Measurements from ENCODE around the gene PPFIA4. TPM values are rescaled to one million over a fixed set of nuclear protein-coding genes. Genes with fewer than 3 reads are reported as not detected.

PPFIA4 gene
- total RNA-seq, 1 donor from 2014 or later, result 0.13 TPM

DNA sequence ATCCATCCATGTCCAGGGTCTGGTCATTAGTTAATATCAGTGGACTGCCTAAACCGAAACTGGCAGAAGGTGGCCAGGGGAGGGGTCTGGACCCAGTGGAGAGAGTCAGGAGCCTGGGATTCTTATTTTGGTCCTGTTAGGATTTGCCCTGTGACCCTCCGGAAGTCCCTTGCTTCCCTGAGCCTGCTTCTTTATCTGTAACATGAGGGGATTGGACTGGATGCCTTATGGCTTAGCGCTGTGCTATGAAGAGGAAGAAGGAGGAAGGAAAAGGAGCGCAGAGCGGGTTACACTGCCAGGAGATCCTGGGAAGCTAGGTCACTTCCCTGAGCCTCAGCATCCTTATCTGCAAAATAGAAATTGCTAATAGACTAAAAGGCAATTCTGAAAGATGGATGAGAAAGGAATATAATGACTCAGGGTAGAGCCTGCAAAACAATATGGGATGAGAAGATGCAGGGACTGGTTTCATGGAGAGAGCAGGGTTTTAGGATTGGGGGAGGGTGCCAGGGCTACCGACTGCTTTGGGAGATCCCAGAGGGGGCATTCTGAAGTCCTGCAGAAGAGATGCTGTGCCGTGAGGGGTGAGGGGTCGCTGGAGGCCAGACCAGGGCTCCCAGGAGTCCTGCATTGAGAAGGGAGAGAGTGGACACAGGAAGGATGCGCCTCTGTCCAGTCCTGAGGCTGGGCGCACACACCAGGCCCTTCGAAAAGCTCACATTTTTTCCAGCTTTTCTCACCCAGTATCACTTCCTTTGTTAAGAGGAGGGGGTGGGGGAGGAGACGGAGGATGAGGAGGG, 100.8 kb downstream of the PPFIA4 start:
- DNase-seq (ENCODE audit: low read depth in 2 of 2), result no peak

DNA sequence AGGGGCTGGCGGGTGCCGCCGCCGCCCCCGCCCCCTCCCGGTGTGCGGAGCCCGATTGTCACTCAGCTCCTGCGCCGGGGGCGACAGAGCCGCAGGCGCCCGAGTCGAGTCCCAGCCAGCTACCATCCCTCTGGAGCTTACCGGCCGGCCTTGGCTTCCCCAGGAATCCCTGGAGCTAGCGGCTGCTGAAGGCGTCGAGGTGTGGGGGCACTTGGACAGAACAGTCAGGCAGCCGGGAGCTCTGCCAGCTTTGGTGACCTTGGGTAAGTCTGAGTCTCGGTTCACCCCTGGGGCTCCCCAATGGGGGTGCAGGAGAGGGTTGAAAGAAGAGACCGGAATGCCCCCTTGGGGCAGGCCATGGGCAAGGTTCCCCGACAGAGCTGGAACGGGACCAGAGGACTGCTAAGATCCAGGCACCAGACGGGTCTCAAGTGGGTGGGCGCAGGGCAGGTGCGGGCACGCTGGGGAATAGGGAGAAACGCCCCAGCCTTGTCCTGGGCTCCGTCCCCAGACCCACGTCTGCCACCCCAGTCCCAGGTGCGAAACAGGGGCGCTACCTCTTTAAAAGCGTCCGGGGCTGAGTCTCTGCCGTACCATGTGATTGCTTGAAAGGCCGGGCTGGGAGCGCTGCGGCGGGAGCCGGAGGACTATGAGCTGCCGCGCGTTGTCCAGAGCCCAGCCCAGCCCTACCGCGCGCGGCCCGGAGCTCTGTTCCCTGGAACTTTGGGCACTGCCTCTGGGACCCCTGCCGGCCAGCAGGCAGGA, 101.6 kb downstream of the PPFIA4 start, which contains the start of gene ADORA1:
Gene ADORA1 (plus strand): TSS at position 61 of the 765 bp plus-strand sequence. CDS start 1,116 bp downstream, outside the sequence.
- DNase-seq (ENCODE audit: low read depth in 2 of 2), result no peak

DNA sequence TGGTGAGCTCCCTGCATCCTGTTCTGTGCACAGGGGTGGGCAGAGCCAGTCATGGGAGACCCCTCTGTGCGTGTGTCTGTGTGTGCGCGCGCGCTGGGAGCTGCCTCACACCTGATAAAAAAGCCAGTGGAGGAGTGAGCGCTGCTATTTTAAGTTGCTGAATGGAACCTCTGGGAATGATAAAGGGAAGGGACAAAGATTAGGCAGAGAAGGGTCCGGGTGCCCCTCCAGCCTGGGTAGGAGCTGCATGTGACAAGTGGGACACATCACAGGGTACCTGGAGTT, 102.1 kb downstream of the PPFIA4 start:
- no peak for DNase-seq (ENCODE audit: low read depth in 2 of 2)

Other genes with a start within 250 kb of the PPFIA4 start
- 46.1 and 67.4 TPM in 2 replicates for gene KDM5B, start 218.1 kb upstream of the PPFIA4 start, total RNA-seq
- 0.13 and 0.25 TPM in 2 replicates for gene PCAT6, start 215.5 kb upstream of the PPFIA4 start, total RNA-seq
- 8.5 and 10.5 TPM in 2 replicates for gene RABIF, start 137.3 kb upstream of the PPFIA4 start, total RNA-seq
- 20.5 and 22.6 TPM in 2 replicates for gene KLHL12, start 99.3 kb upstream of the PPFIA4 start, total RNA-seq
- gene ADIPOR1, start 68.2 kb upstream of the PPFIA4 start, total RNA-seq, result 78.8 and 113 TPM in 2 replicates
- 26.6 and 38.8 TPM in 2 replicates for gene CYB5R1, start 59.2 kb upstream of the PPFIA4 start, total RNA-seq
- 69.3 and 73.2 TPM in 2 replicates for gene TMEM183A, start 19.1 kb upstream of the PPFIA4 start, total RNA-seq
- gene MYOG, start 59.5 kb downstream of the PPFIA4 start, total RNA-seq, result not detected in 2 replicates
- gene ADORA1, start 101.2 kb downstream of the PPFIA4 start, total RNA-seq, result not detected in 2 replicates
- not detected in 2 replicates for gene MYBPH, start 149.3 kb downstream of the PPFIA4 start, total RNA-seq
- under 0.01 TPM in 1 of 2 replicates, not detected in the other for gene CHI3L1, start 160.2 kb downstream of the PPFIA4 start, total RNA-seq
- gene CHIT1, start 203.2 kb downstream of the PPFIA4 start, total RNA-seq, result not detected in 2 replicates

Measured in dermis microvascular lymphatic vessel endothelial cell (primary cell).